DMS79 treated with DMSO at 0.1 percent for 48 hours (cell line): ENCODE results near the gene CGNL1.

Experiments used
- DNase-seq: peaks from one replicate; lab custom pipeline; 2025; lab: John Stamatoyannopoulos, UW

Gene CGNL1

DNA sequence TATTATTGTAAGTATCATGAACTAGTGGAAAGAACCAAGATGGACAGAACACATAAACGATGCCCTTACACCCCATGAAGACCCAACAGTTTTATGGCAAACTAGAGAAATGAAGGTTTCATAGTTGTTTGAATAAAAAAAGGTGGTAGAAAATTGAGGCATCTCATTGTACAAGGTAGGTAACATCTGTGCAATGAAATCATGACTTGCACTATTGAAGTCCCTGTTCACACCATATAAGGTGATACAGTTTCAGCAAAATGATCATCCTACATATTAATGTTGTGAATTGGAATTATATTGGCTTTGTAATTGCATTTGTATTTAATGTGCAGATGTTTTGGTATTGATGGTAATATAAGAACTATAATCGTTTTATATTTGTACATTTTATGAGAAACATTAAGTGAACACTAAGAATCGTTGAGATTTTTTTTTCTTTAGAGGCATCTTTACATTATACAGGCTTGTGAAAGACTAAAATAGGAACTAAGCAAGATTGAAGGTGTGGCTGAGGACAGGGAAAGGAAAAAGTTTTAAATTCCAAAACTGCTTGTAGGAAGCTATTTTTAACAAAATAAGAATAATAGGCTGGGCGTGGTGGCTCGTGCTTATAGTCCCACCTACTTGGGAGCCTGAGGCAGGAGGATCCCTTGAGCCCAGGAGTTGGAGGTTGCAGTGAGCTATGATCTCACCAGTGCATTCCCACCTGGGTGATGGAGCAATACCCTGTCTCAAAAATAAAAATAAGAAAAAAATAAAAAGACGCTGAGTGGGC lies 48.5 kb downstream of the CGNL1 start:
- no peak for DNase-seq

DNA sequence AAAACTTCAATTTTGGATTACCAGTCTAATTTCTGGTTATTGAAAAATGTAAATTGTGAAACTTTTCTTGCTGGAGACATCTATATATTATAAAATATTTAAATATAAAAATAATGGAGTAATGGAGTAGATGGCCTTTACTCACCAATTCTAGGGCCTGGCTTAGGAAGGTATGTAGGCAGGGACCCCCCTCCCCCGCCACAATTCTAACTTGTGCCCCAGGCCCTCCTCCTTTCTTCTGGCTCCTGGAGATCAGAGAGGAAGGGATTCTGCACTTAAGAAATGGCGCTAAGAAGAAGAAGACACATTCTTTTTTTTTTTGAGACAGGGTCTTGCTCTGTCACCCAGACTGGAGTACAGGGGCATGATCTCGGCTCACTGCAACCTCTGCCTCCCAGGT lies 49.5 kb downstream of the CGNL1 start:
- no peak for DNase-seq

DNA sequence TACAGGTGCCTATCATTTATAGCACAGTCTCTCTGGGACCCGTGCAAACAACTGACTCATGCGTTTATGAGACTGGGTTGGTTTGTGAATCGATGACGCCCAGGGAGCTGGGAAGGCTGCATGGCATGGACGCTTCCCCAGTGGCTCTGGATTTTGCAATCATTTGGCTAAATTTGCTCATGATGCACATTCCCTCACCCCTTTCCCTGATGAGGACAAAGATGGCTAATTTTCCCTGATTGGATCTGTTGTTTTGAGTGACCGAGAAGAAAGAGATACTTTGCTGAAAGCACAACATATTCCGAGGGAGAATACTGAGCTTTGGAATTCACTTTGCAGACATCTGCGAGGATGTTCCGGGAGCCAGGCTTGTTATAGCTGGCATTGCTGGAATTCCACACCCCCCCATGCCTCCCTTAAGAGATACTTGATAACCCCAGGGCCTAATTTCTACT lies 51.1 kb downstream of the CGNL1 start:
- DNase-seq = no peak

DNA sequence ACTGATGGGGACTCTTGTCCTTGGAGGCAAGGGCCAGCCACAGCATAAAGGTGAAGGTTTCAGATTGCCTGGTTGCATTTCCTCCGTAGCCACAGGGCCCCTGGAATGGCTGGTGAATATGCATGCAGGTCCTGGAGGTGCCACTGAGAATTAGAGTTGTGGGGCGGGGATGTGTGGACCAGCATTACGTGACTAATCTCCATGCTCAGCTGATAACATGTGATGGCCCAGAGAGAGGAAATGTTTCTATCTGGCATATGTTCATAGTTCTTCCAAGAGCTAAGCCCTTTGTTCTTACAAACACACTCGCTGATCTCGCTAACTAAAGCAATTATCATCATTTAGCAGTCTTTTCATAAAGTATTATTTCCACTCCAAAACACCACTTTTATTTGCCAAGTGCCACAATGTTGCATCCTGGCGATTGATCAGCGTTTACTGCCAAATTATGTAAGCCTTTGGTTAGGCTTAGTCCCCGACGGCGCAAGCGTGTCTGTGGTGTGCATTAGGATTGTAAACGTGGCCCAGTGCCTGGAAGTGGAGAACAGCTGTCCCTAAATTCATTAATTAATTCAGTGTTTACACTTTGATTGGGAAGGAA lies 55.9 kb downstream of the CGNL1 start:
- no peak for DNase-seq

DNA sequence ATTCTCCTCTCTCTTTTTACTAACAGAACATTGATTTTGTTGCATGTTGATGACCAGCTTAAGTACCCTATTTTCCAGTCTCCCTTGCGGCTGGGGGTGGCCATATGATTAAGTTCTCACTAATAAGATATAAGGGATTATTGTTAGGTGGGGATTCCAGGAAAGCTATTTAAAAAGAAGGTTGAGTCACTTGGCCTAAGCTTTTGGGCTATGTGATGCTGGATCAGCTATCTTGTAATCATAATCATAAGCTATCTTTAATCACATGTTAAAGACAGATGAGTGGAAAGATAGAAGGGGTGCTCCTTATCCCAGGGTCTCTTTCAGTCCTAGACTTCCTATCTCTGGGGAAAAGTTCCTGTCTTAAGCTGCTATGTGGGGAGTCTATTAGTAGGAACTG lies 59.9 kb downstream of the CGNL1 start:
- DNase-seq = no peak

DNA sequence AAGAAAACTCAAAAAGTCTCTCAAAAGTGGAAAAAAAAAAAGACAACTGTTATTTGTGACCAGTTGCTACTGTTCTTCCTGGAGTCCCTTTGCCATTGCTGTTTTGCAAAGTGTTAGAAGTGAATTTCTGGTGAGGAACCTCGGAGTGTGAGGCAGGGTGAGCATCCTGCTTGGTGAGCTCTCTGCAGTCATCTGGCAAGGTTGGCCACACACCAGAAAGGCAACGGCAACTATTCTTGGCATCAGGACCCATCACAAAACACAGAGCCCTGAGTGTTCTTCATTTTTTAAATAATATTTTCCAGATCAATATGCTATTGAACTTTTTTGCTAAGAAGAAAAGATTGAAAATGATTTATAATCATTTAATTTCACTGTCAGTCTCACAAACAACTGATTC lies 60.7 kb downstream of the CGNL1 start:
- no peak for DNase-seq

DNA sequence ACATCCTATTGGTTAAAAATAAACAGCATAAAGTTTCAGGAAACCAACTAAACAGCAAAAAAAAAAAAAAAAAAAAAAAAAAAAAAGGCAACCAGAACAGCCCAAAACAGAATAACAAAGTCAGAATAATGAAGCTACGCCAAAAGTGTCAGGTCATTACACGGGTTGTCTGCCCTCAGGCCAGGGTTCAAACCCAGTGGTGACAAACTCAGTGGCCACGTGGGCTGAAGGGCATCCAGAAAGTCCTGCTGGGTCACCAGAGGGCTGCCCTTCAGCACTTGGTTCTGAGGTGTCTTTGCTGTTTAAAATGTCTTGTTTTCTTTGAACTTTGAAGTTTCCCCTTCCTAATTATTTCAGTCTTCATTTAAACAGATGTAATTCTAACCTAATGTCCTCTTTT lies 61.3 kb downstream of the CGNL1 start:
- no peak for DNase-seq

DNA sequence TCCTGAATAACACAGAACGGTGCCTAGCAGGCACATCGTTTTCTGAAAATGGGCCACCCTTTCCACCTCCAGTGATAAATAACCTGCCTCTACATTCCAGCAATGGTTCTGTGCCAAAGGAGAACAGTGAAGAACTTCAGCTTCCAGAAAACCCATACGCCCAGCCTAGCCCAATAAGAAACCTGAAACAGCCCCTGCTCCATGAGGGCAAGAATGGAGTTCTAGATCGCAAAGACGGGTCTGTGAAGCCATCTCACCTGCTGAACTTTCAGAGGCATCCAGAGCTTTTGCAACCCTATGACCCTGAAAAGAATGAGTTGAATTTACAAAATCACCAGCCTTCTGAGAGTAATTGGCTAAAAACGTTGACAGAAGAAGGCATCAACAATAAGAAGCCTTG lies 61.9 kb downstream of the CGNL1 start:
- no peak for DNase-seq

DNA sequence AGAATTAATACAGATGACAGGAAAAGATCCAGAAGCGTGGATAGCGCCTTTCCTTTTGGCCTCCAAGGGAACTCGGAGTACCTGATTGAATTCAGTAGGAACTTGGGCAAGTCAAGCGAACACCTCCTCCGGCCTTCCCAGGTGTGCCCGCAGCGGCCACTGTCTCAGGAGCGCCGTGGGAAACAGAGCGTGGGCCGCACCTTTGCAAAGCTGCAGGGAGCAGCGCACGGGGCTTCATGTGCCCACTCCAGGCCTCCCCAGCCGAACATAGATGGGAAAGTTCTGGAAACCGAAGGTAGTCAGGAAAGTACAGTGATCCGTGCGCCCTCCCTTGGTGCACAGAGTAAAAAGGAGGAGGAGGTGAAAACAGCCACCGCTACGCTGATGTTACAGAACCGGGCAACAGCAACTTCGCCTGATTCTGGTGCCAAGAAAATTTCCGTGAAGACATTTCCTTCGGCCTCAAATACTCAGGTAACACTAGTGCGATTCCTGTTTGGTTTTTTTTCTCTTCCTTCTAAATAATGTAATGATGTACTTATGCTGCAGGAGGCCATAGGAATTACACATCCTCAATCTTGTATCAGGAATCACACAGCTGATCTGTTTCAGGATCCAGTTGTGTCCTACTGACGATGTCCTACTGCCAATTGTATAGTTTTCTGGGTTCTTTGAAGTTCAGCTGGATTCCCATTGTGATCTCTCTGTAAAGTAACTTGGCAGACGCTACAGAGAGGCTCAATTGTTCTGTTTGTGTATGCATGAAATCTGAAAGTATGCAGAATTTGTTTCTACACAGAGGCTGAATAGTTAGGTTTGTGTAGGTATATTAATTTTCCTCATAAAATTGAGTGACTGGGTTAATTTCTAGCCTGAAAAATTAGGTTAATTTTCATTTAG lies 63.1 kb downstream of the CGNL1 start:
- no peak for DNase-seq

DNA sequence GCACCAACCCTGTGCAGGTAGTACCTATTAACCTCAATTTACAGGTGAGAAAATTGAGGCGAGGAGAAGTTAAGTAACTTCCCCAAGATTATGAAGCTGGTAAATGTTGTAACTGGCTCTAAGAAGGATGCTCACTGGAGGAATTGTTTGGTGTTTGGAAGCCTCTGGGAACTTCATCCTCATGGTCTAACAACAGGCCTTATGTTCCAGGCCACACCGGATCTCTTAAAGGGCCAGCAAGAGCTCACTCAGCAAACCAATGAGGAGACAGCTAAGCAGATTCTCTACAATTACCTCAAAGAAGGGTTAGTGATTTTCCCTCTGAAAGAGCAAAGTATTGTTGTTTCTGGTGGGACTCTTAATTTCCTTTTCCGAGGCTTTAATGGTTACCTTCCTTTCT lies 63.9 kb downstream of the CGNL1 start:
- no peak for DNase-seq

DNA sequence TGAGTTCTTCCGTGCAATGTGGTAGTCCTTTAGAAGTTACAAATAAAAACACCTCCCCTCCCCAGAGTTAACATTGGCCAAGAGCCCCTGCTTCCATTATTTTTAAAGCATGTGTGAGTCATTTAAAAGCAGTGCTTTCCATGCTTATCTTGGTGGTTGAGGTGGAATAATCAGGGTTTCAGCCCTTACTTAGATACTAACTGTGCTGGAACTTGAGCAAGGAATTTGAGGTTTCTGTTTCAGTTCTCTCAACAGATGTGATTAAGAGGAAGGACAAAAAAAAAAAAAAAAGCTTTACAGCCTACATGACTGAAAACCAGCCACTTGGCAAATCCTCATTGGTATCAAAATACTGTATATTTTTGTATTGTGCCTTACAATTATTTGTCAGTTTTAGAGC lies 64.5 kb downstream of the CGNL1 start:
- no peak for DNase-seq

DNA sequence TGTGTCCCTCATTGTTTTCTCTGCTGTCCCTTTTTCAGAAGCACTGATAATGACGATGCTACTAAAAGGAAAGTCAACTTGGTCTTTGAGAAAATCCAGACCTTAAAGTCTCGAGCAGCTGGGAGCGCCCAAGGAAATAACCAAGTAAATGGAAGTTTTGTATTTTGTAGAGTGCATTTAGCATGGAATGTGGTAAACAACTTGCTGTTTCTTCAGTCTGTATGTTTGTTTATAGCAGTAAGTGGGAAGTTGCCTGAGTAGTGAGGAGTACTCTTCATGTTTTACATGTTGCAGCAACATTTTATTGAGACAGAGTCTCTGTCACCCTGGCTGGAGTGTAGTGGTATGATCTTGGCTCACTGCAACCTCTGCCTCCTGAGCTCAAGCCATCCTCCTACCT lies 66.0 kb downstream of the CGNL1 start:
- no peak for DNase-seq

DNA sequence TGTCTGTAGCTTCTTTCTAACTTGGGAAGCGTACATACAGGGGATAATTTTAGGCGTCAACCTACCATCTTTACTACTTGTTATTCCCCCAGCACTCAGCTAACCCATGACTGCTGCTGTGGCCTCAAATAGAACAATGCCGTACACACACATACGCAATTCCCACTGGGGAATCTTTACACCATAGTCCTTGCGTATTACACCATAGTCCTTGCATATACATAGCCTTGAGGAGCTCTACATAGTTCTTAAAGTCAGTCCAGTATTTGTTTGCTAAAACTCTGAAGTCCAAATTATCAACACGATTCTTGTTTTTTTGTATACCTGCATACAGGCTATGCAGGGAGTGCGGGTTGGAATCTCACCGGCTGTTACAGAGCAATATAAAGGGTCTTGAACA lies 67.2 kb downstream of the CGNL1 start:
- no peak for DNase-seq

DNA sequence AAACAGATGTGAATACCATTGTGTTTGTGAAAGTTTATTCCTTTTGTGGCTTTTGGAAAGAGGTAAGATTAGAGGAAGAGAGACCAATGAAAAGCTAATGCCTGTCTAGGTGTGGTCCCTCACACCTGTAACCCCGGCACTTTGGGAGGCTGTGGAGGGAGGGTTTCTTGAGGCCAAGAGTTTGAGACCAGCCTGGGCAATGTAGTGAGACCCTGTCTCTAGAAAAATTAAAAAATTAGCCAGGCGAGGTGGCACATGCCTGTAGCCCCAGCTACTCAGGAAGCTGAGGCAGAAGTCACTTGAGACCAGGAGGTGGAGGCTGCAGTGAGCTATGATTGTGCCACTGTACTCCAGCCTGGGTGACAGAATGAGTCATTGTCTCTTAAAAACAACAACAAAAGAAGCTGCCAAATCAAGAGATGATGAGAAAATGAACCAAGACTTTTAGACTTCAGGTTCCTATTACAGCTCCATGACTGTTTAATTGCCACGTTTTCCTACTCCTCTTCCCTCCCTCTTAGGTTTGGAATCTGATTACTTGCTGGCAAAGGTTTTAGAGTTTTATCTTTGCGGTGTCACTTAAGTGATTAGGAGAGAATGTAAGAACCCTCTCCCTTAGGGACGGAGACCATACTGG lies 68.7 kb downstream of the CGNL1 start:
- no peak for DNase-seq

DNA sequence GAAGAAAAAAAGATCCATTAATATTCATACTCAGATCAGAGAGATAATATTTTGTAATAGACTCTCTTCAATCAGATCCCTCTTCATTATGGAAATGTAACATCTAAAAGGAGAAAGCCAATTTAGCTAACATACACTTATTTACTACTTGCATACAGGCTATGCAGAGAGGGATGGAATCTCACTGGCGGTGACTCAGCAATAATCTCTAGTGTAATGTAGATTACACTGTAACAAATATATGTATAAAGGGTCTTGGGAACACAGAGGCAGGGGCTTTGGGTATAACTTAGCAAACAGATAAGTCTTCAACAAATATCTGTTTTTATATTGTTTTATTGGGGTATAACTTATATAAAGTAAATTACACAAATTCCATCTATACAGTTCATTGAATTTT lies 69.6 kb downstream of the CGNL1 start:
- DNase-seq = no peak

DNA sequence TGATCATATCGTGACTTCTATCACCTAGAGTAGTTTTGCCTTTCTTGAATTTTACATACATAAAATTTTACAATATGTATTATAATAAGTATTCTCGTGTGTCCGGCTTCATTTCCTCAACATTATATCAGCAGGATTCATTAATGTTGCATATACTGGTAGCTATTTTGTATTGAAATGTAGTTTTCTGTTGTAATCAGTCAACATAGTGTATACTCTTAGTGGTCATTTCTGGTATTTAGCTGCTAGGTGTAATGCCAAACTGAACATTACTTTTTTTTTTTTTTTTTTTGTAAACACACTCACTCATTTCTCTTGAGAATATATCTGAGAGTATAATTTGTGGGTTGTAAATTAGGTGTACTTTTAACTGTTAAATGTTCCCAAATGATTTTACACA lies 70.1 kb downstream of the CGNL1 start:
- no peak for DNase-seq

DNA sequence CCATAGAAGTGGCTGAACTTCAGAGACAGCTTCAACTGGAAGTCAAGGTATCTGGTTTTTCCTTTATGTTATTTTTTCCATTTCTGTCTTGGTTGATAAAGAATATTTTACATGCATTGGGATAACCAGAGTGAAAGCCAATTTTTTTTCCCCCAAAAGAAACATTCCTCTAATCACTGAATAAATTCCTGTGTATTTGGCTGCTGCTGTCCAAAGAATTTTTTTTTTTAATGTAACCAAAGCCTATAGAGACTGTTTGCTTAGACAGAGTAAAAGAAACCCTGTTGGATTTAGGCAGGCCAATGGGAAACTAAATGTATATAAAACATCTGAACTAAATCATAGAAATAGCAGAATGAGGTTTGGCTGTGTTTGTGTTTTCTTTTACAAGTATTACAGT lies 75.2 kb downstream of the CGNL1 start:
- DNase-seq = no peak

DNA sequence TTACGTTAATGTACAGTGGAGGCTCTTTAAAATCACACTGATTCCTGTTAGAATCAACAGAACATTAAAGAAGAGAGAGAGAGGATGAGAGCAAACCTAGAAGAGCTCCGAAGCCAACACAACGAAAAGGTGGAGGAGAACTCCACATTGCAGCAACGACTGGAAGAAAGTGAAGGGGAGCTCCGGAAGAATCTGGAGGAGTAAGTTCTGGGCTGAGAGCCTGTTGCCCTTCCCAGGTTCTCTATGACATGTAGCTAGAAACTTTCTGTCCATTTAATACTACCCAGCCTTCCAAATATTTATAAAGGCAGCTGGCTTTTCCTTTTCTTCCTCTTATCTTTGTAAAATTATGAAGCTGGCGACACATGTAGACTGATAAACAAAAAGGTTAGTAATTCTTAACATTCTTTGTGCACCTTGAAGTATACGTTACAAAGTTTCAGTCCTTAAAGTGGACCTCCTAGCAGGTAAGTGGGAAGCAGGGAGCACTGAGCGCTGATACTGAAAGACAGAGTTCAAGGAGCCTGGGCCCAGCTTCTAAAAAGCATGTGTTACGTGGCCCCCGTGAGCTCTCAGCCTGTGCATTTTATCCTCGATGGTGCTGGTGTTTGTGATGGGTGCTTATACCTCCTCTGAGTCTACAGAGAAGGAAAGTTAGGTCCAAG lies 75.9 kb downstream of the CGNL1 start:
- no peak for DNase-seq

DNA sequence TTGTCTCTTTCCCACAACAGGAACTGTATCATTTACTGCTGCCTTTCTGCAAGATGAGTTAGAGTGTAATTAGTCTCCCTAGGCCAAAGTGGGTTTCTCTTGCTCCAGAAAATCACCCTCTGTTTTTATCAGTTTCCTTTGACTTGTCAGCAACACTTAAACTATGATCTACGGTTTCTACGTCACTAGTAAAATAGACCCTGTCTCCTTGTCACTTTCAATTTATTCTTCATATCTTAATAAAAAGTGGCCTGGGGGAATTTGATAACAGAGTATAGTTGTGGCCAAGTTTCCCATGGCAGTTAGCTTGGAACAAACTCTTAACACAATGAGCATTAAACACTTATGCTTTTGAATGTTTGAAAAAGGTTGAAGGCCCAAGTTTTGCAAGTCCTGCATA lies 79.6 kb downstream of the CGNL1 start:
- no peak for DNase-seq

DNA sequence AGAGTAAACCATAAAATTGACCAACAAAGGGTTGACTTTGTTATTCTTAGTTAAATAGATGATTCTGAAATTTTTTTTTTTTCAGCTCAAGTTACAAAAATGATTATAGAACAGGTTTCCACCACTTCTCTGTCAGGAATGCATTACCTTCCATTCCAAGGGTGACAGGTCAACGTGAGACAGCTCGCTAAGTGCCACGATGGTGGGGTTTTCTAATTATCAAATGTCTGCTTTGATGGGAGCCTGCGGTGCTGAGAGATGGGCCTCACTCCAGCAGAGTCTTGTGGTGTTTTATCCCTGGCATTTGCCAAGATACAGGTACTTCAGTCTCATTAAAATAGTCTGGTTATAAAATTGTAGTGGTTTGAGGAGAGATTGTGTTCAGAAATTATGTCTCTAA lies 80.3 kb downstream of the CGNL1 start:
- DNase-seq = peak; percentile 21

DNA sequence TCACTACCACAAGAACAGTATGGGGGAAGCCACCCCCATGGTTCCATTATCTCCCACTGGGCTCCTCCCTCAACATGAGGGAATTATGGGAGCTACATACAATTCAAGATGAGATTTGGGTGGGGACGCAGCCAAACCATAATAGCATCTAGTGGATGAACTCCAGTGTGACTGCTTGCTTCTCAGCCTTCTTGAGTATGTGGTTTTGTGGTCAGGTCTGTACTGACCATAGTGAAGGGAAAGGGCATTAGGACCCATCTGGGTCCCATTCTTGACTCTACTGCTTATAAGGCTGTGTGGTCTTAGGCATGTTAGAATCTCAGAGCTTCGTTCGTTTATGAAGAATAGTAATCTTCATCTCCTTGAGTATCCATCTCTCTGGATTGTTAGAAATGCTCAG lies 81.4 kb downstream of the CGNL1 start:
- peak; percentile 8 for DNase-seq

DNA sequence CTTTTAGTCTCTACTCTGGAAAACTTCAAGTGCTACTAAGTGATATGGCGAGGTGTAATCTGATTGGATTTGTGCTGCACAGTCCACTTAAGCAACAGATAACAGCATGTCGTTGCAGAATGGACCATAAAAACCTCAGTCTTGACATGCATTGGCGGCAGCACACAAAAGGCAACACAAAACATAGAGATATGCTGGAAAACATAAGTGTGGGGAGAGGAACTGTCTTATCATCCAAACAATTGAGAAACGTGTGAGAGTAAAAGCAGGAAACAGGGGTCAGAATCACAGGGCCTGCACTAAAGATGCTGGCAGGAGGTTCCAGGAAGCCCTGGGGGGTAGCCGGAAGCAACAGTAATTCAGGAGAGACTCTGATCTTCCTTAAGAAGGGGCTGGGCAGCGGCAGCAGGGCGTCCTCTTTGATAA lies 82.1 kb downstream of the CGNL1 start:
- DNase-seq = peak; percentile 29
